Measurements from ENCODE around the gene MRPS34.

- TF ChIP-seq, protein P1, sequence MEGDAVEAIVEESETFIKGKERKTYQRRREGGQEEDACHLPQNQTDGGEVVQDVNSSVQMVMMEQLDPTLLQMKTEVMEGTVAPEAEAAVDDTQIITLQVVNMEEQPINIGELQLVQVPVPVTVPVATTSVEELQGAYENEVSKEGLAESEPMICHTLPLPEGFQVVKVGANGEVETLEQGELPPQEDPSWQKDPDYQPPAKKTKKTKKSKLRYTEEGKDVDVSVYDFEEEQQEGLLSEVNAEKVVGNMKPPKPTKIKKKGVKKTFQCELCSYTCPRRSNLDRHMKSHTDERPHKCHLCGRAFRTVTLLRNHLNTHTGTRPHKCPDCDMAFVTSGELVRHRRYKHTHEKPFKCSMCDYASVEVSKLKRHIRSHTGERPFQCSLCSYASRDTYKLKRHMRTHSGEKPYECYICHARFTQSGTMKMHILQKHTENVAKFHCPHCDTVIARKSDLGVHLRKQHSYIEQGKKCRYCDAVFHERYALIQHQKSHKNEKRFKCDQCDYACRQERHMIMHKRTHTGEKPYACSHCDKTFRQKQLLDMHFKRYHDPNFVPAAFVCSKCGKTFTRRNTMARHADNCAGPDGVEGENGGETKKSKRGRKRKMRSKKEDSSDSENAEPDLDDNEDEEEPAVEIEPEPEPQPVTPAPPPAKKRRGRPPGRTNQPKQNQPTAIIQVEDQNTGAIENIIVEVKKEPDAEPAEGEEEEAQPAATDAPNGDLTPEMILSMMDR (IDR thresholded peaks at IDR 0.05; ENCODE audit: low read length): no peak; the same call in 1 of the 2 replicates
- TF ChIP-seq EZH2 (IDR thresholded peaks at IDR 0.05; ENCODE audit: borderline replicate concordance, low read length): no peak
Observed at GRCh38 chr16:1773703-1774447, 941 bp upstream of the MRPS34 start.

Measured in OCI-LY1 (cell line).